ENCODE results near the gene EID3. TPM values are rescaled to one million over a fixed set of nuclear protein-coding genes. Genes with fewer than 3 reads are reported as not detected.

The EID3 gene
- total RNA-seq, 1 donor from 2014 or later: 0.76 TPM

DNA sequence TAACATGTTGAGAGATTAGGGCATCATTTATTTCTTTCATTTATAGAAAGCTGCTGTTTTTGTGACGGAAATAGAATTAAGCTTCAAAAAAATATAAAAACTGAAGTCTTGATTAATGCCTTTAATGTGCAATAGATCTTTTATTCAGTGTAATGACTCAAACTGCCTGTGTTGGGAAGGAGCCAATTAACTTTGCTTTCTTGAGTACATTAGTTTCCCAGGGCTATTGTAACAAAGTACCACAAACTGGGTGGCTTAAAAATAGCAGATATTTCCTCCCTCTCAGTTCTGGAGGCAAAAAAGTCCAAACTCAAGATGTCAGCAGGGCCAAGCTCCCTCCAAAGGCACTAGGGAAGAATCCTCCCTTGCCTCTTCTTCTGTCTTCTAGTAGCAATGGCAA is 36.6 kb downstream of the EID3 start:
- ATAC-seq: no peak

DNA sequence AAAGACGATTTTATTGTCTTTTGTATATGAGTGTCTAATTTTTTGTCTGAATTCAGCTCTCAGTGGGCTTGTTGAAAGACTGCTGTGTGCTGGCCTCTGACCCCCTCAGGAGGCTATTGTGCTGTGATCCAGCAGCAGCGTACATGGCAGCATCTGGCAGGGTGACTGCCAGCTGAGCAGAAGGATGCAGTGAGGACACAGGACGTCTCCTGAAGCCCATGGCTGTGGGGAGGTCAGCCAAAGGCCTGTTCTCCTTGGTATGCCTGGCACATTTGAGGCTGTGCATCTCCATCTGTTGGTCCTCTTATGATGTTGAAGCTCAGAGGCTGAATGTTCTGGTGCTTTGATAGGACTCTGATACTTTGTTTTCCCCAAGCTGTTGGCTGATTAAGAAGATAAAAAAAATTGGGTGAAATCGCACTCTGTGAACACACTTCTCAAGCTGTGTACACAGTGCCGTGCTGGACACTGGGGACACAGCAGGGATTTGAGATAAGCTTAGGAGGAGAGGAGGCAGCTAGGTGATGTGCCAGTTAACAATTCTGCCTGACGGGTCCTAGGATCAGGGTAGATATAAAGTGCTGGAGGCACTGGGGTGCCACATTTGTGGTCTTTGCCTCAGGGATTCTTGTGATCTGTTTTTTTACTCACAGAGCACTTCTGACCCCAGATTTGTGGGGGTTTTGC is 37.5 kb downstream of the EID3 start:
- ATAC-seq: no peak

DNA sequence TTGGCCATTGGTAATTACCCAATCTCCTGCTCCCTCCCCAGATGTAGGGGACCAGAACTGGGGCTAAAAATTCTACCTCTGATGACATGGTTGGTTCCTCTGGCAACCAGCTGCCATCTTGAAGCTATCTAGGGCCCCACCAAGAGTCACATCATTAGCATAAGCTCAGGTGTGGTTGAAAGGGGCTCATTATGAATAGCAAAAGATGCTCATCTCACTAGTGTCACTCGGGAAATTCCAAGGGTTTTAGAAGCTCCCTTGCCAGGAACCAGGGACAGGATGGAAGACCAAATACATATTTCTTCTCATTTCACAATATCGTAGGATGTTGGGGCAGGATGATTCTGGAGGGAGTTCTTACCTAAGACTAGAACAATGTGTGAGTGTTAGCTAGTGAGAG is 38.6 kb downstream of the EID3 start:
- ATAC-seq: no peak

DNA sequence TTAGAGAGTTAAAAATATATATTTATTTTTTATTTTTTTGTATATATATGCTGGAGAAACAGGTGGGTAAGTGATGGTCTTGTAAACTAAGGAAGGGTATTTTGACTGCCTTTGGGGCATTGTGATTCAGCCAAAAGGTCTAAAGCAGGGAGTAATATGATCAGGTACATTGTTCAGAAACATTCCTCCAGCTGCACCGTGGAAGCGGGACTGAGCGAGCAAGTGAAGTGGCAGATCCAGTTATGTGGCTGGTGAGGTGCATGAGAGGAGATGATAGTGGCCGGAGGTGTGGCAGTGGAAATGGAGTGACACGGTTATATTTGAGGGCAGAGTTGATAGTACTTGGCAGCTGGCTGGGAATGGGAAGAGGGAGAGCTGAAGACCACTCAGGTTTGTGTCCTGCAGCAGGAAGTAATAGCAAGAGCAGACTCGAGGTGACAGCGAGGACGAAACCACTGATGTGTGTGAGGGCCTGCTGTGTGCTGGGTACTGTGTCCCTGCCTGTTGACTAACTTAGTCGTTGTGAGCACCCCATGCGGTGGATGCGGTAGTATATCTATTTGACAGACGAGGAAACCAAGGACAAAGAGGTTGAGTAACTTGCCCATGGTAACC is 39.2 kb downstream of the EID3 start:
- no peak for ATAC-seq

DNA sequence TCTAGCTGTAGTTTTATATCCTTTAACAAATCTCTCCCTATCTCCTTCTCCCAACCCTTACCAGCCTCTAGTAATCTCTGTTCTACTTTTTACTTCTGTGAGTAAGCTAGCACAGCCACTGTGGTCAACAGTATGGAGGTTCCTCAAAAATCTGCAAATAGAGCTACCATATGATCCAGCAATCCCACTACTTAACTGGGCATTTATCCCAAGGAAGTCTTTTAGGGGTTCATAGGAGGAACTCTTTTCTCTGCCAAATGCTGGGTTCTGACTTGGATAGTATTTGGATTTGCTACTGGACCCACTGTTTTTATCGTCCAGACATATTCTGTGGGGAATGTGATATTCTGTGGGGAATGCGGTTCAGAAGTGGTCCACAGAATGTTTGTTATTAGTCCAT is 41.1 kb downstream of the EID3 start:
- no peak for ATAC-seq

DNA sequence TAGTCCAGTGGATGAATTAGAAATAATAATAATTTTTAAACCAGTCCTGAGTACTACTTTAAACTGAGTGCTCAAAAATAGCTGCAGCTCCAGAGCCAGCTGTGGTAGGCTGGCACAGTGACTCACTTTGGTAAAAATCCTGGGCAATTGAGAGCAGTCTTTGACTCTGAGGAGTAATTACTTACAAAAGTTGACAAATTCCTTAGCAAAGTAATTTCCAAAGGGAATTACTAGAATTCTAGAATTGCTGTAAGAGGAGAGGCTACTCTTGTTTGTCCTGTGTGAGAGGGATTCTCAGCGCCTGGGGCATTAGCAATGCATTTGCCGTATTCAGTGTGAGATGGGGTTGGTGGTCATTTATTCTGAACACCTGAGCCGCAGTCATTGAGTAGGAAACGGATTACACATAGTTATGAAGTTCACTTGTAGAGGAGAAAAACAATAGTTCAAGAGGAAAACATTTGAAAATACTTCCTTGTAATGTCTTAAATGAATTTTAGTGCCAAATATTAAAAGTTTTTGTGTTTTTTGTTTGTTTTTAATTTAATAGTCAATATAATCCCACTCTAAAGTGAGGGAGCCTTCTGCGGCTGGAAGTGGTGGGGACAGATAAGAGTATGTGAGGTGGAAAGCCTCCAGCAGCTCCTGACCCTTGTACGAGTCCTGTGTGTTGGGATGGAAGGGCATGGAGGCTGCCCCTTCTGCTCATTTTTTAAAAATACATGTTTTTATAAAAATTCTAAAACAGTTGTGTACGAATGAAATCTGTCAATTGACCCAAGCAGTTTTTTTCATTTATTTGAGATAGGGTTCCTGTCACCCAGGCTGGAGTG is 41.9 kb downstream of the EID3 start:
- no peak for ATAC-seq

DNA sequence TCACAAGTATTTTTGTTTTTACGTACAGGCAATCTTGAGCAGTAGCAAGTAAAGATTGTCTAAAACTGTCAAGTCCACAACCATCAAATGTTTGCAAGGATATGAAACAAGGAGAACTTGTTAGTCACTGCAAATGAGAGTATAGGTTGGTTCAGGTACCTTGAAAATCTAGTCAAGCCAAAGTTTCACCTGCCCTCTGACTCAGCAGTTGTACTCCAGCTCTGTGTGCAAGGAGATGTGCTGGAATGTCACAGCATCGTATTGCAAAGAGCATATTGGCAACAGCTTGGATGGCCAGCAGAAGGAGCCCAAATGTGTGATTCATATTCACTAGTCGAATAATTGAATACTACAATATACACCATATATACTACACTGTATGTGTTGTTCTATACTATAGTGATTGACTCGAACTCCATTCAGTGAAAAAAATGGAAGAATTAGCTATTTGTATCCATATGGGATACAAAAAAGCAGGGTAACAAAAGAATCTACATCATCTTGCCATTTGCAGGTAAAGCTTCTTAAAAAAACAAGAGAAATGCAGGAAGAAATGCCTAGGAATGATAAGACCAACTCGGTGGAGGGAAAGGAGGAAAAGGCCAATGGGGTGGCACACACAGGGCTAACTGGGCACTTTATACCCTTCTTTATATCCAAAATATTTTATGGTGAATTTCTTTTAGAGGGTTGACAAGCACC is 44.0 kb downstream of the EID3 start:
- peak; percentile 75 for ATAC-seq

DNA sequence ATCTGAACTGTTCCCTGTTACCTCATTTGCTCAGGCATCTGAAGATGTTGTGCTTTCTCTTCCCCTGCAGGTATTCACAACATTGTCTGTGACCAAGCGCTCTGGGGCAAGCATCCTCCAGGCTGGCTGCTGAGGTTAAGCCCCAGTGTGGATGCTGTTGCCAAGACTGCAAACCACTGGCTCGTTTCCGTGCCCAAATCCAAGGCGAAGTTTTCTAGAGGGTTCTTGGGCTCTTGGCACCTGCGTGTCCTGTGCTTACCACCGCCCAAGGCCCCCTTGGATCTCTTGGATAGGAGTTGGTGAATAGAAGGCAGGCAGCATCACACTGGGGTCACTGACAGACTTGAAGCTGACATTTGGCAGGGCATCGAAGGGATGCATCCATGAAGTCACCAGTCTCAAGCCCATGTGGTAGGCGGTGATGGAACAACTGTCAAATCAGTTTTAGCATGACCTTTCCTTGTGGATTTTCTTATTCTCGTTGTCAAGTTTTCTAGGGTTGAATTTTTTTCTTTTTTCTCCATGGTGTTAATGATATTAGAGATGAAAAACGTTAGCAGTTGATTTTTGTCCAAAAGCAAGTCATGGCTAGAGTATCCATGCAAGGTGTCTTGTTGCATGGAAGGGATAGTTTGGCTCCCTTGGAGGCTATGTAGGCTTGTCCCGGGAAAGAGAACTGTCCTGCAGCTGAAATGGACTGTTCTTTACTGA is 44.9 kb downstream of the EID3 start:
- no peak for ATAC-seq

DNA sequence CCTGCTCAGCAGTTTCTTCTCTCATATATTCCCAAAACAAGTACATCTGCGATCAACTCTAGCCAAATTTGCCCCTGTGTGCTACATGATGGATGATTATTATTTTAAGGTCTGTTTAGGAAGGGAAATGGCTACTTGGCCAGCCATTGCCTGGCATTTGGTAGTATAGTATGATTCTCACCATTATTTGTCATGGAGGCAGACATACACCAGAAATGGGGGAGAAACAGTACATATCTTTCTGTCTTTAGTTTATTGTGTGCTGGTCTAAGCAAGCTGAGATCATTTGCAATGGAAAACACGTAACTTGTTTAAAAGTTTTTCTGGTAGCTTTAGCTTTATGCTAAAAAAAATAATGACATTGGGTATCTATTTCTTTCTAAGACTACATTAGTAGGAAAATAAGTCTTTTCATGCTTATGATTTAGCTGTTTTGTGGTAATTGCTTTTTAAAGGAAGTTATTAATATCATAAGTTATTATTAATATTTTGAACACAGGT is 45.5 kb downstream of the EID3 start:
- no peak for ATAC-seq

DNA sequence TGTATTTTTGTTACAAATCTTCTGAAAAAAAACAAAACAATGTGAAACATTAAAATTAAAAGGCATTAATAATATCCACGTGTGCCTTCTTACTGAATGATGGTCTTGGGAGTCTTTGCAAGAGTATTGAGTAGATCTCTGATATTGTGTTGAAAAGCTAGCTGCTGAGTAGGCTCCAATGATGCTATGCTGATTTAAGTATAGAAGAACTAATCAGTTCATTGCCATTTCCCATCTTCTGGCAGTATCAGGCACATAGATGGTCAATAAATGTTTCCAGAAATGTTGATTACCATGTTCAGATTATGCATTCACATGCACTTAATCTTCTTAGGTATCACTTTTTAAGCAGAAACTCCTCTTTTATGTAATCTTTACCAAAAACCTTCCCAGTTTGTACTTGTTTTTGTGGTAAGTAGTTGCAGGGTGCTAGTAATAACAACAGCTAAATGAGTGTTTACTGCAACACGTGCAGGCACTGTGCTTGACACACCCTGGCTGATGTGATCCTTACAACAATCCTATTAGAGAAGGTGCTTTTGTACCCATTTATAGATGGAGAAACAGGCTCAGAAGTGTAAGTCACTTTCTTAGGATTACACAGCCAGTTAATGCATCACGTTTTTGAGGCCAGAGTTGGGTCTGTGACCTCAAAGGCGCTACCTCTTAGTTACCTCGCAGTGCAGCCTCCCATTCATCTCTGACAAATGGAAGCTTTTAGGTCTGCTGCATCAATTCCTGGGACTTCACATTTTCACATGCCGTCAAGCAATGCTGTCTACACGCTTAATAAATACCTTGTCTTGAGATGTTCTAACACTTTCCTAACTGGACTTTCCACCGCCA is 46.9 kb downstream of the EID3 start:
- no peak for ATAC-seq

DNA sequence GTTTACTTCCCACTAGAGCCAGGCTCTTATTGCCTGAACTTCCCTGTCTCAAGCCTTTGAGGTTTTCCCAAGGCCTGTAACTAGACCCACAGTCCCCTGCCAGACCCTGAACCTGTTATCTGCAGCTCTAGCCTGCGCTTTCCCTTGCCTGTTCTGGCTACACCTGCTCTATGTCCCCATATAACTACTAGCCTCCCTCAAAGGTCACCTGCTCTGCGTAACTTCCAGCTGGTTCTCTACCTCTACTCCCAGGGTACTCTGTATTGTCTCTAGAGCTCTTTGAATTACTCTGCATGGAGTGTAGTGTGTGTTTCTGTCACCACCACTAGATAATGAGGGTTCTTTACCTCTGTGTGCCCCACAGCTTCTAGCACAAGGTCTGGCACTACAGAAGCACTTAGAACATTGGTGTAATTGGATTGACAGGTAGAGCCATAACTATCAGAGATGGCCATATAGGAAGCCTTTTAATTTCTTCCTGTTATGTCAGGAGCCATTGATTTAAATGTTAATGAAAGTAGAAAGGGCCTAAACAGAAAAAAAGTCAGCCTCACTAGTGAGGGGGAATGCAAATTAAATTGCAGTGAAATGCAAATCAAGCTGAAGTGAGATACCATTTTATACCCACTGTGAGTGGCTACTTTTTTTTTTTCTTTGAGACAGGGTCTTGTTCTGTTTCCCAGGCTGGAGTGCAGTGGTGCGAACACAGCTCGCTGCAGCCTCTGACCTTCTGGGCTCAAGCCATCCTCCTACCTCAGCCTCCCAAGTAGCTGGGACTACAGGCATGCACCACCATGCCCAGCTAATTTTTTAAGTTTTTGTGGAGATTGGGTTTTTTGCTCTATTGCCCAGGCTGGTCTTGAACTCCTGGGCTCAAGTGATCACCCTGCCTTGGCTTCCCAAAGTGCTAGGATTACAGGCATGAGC is 47.8 kb downstream of the EID3 start:
- ATAC-seq: no peak

DNA sequence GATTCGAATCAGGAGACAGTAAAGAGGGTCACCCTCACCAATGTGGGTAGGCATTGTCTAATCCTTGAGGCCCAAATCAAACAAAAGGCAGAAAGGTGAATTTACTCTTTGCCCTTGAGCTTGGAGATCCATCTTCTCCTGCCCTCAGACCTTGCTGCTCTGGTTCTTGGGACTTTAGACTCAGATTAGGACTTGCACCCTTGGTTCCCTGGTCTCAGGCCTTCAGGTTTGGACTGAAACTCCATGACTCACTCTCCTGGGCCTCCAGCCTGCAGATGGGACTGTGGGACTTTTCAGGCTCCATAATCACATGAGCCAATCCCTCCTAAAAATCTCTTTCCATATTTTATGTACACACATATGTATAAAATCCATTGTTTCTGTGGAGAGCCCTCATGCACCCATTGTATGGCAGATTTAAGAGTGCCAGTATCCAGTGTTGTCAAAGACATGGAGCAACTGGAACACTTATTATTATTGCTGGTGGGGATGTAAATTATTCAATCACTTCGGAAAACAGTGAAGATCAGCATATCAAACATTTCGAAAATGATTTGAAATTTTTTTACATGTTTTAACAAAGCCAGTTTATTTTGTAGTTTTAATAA is 48.7 kb downstream of the EID3 start:
- ATAC-seq: no peak

DNA sequence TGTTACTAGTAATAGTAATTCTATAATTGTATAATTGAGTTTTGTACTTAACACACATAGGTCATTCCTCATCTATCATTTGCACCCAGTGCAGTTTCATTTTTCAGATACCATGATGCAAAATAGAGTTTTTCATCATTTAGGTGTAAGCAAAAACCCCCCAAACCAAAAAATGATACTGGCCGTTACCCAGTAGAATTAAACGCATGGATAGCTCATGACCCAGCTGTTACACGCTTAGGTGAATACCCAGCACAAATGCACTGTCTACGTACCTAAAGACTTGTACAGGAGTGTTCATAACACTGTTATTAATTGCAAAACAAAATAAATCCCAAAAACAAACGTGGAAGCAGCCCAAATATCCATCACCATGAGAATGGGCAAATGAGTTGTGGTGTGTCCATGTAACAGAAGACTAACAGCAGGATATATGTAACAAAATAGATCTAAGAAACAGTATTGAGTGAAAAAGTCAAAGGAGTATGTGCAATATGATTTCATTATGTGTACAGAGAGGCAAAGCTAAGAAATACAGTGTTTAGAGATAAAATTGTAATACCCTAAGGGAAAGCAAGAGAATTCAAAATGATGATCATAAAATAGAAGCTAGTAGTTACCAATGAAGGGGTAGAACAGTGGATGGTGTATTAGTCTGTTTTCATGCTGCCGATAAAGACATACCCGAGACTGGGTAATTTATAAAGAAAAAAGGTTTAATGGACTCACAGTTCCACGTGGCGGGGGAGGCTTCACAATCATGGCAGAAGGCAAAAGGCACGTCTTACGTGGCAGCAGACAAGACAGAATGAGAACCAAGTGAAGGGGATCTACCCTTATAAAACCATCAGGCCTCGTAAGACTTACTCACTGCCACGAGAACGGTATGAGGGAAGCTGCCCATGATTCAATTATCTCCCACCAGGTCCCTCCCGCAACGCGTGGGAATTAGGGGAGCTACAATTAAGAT is 49.8 kb downstream of the EID3 start:
- ATAC-seq: no peak

DNA sequence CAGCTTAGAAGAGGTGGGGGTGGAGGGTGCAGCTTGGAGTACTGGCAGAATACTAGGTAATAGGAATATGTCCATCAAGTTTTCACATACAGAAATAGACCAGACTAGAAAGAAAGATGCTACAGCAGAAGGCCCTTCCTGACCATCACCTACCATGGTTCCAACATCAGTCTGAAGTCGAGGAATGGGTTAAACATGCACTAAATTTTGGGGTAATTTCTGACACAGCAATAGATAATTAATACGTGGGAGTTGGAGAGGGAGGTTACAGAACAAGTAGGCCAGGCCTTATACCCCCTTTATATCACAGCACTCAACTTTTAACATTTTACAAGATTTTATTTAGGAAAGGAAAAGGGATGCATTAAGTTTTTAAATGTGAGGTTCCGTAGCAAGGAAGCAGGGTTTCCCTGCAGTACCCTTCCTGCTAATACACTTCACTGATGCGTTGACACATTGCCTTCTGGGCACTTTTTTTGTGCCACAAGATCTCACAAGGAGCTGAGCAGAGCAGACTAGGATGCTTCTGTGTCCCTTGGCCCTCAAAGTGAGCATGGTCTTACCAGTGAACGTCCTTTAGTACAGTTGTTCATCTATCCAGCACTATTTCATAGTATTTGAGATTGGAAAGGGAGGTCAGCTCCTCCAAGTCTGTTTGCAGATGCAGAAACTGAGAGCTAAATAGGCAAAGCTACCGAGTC is 50.8 kb downstream of the EID3 start:
- no peak for ATAC-seq
